NCI-H82 treated with DMSO at 0.1 percent for 48 hours (cell line): ENCODE measurements around the gene TOP1.
A peak's percentile ranks its signal among the peaks of the same experiment; 100 is the strongest.
"Not testable (repeated sequence)": the region's sequence is repeated elsewhere in the genome, so short reads cannot be mapped to it uniquely, and the experiment has no call there.

Source experiments
- DNase-seq: peaks from one replicate; lab custom pipeline; 2025; ENCODE audit not compliant: unreplicated experiment; lab: John Stamatoyannopoulos, UW

Gene TOP1

DNA sequence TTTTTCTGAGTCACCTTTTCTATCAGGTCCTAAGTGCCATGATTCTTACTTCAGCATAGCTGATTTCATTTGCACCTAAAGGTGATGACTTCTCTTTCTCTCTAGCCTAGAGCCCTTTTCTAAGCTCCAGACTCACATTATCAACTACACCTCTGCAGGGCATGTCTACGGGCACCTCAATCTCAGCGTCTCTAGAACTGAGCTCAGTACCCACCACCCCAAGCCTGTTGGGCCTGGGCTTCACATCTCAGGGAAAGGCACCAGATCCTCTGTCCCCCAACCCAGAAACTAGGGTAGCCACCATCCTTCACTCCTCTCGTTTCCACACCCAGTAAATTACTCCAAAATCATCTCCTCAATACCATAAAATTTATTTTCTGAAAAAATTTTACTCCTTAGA, 98.1 kb downstream of the TOP1 start:
- no peak for DNase-seq

DNA sequence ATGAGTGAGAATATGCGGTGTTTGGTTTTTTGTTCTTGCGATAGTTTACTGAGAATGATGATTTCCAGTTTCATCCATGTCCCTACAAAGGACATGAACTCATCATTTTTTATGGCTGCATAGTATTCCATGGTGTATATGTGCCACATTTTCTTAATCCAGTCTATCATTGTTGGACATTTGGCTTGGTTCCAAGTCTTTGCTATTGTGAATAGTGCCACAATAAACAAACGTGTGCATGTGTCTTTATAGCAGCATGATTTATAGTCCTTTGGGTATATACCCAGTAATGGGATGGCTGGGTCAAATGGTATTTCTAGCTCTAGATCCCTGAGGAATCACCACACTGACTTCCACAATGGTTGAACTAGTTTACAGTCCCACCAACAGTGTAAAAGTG, 99.7 kb downstream of the TOP1 start:
- not testable (repeated sequence) for DNase-seq

DNA sequence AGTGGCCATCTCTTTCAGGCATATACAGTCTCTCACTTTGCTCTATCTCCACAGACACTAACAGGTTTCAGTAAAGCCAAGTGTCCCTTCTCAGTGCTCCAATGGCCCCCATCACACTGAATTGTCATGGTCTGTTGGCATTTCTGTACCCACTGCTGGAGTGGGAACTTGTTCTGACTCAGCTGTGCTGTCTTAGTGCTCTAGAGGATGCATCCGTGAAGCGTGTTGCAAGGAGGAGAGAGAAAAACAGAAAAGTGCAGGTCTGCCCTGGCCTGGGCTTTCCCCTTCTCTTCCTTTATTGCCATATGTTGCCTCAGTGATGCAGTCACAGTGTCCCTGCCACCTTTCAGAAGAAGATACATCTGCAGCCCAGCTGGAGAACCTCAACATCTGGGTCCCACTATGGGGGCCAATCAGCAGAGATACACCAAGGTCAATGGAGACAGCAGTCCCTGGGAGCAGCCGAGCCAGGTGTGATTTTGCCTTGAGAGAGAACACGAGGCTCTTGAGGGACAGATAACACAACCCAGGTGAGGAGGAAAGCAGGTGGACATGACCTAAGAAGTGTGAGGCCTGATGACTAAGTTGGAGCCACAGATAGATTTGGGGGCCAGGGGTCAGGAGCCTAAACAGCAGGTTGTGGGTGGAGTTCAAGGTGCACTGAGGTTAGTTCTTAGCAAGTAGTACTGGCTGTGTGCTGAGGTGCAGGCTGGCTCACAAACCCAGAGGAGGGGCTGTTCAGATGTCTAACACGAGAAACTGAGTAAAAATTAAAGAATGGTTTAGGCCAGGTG, 103.2 kb downstream of the TOP1 start:
- DNase-seq: no peak

DNA sequence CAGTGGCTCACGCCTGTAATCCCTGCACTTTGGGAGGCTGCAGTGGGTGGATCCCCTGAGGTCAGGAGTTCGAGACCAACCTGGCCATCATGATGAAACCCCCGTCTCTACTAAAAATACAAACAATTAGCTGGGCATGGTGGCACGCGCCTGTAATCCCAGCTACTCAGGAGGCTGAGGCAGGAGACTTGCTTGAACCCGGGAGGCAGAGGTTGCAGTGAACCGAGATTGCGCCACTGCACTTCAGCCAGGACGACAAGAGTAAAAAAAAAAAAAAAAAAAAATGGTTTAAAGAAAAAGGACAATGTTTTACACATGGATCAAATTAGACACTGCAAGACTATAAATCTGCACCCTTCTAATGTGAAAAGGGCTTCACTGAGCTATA, 103.8 kb downstream of the TOP1 start:
- DNase-seq: not testable (repeated sequence)

DNA sequence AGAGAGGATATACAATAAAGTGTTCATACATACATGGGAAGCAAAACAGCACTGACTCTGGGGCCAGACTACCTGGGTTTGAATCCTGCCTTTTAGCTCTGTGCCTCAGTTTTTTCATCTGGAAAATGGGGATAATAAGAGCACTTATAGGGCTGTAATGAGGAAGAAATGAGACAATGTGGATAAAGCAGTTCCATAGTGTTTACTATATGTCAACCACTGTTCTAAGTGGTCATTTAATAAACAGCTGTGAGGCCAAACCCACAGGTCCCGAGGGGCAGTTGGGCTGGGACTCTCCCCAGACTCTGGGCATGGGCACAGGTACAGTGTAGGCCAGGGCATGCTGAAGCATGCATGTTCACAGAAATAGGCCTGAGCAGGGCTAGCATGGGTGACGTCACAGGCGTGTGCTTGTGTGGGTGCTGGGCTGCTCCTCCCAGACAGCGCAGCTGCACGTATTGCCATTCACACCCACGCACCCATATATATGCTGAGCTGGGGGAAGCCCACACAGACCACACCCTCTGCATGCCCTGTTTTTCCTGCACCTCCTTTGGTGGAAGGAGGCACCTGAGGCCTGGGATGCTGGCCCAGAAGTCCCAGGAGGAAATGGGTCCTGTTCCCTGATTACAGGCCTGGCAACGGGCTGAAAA, 105.2 kb downstream of the TOP1 start:
- DNase-seq: no peak

DNA sequence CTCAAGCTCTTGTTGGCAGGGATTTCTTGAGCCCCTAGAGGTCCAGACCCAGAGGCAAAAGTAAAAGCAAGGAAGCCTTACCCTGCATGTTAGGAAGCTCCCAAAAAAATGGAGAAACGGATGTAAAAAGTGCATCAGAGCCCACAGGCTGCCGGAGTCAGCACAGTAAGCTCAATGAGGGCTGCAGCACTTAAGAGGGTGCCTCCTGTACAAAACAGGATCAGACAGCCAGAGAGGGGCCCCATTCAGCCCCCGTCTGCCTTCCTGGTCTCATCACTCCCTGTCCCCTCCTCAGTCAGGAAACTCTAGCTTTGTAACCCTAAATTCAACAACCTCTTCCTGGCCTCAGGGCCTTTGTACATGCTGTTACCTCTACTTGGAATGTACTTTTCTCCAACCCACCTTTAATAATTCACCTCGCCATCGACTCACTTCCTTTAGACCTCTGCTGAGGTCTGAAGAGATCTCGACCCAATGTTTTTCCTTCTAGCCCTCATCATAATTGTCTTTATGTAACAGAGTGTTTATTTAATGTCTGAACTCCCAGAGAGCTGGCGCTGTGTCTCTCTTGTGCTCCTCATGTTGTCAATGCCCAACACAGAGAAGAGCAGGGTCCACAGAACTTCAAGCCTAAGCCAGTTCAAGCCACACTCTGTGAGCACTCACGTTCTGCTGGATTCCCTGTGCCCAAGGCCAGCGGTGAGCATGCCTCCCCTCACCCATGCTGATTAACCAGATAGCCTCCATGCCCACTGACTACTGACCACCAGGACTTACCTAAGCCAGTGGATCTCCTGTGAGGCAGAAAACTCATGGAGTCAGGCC, 106.0 kb downstream of the TOP1 start:
- no peak for DNase-seq

DNA sequence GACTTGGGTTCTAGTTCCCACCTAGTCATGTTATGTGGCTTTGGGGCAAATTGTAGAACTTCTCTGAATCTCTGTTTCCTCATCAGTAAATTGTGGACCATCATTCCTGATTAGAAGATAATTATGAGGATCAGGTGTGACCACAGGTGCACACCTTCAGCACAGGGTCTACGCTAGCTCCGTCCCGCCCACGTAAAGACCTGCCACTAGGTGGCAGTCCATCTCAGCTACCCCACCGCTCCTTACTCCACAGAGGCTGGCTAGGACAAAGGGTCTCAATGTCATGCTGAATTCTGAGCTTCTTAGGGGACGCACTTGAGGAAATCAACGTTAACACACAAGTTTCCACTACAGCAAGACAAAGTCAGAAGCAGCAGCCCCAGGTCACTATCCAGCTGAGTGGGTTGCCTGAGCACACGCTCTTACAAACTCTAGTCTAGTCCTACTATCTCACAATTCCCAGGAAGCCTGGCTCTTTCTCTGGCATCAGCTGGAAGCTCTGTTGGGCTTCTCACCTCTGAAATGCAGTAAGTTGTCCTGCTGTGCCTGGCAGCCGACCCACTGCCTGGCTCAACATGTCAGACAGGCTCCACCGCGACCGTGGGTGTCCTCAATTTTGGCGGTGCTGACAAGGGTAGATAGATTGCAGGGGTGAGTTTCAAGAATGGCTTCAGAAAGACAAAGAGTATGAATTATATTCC, 106.7 kb downstream of the TOP1 start:
- peak; percentile 27 for DNase-seq

DNA sequence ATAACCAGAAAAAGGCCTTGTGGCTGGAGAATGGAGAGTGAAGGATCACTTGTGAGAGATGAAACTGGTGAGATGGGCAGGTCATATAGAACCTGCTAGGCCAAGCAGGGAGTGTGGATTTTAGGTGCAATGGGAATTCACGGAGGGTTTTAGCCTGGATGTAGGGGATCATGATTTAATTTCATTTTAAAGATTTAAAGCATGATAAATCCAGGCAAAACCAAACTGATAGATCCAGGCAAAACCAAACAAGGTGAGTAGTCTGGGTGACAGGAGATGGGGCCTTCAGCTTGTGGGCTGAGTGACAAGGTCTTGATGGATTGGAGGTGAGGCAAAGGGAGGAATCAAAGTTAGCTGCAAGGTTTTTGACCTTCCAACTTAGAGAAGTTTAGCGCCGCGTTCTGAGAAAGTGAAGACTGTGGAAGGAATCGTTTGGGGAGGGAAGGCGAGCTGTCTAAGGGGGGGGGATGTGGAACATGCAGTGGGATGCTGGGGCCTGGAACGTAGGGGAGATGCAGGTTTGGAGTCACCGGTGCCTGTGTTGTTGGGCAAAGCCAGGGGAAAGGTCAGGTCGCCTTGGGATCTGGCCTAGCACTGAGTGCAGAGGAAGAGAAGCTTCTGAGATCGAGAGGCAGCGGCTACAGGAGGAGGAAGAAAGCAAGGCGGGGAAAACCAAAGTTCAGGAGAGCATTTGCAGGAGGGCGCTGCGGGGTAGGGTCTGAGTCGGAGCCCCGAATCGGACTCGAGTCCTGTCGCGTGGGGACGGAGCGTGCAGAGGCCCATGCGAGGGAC, 107.5 kb downstream of the TOP1 start:
- DNase-seq: no peak

DNA sequence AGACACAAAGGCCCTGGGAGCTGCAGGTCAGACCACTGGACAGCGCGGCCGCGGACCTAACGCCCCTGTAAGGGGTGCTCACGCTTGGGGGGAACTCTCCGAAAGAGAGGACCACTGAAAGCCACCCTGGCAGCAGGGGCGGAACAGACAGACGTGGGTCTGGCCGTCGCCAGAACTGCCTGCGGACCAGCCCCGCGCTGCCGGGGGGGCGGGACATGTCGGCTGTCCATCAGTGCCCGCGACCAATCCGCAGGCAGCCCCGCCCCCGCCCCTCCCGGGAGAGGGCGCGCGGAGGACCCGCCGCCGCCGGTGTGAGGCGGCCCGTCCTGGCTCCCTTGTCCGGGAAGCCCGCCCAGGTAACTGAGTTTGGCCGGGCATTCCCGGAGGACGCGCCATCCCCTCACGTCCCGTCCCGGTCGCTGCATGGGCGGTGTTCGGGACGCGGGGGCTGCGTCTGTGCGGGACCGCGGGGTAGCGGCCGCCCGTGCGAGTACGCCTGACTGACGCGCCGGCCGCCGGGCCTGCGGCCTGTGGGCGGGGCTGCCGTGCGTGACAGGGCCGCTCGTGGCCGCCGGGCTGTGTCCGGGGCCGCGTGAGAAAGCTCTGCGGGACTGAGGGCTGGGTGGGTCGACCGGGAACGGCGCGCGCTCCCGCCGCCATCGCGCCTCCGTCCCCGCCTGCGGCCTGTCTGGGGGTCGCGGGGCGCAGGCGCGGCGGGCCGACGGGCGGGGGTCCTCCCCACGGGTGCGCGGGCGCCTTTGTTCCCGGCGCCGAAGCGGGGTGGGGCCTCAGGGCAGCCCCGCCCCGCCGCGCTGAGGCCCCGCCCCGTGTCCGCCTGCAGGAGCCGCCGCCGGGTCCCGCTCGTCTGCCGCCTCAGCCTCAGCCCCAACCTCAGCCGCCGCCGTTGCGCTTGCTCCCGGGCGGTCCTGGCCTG, 108.3 kb downstream of the TOP1 start, which contains the start of gene PLCG1:
TSS of gene PLCG1 (plus strand) at position 864 of the 934 bp plus-strand sequence. CDS start 99 bp downstream, outside the sequence.
- DNase-seq: peak; percentile 60

DNA sequence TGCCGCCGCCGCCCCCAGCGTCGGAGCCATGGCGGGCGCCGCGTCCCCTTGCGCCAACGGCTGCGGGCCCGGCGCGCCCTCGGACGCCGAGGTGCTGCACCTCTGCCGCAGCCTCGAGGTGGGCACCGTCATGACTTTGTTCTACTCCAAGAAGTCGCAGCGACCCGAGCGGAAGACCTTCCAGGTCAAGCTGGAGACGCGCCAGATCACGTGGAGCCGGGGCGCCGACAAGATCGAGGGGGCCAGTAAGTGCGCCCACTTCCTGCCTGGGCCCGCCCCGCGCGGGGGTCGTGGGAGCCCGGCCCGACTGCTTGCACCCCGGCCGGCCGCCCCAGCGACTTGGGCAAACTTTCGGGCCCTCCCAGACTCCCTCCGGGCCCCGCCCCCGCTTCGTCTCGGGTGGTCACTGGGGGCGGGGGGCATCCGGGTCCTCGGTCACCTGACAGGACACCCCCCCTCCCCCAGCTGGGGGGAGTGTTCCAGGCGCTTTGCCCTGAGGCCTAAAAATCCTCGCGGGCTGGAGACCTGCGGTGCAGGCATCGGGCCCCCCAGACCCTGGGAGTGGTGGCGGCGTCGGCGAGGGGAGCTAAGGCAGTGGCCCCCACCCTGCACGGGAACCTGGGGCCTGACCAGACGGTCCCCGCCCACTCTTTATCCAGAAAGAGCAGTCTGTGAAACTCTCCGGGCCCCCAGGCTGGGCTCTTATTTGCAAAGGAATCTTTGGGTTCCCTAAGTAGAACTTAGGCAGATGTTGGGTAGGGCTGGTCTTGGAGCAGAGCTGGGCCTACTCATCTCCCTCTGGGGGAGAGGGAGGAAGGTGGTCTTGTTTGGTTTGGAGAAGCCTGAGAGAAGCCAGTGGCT, 109.2 kb downstream of the TOP1 start:
- no peak for DNase-seq

DNA sequence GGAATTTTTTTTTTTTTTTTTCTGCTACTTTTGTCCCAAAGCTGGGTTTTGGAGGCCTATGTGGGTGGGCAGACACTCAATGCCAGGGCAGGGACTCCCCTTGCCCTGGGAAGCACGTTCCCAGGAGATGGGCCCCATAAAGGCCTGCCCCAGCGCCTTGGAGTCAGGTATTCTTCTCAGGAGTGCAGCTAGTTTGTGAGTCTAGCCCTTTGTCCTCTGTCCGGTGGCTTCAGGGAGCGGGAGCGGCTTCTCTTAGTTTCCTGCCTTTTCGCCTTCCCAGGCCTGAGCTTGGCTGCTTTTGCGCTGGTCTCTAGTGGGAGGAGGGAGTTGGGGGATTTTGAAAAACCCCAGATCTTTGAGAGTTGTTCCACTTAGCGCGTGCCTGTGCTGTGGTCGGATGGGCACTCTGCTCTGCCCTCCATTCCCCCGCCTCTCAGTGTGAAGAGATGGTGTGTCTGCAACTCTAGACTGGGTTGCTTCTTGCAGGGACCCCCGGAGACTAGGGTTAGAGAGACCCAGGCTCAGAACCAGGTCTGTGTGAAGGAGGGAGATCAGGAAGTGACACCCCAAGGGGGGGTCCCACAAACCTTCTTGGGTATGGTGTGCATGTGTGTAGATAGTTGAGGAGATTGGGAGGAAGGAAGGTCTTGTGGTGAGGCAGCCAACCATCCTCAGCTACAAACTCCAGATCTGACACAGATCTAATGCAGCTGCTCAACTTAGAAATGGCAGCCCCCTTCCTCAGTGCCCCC, 110.0 kb downstream of the TOP1 start:
- DNase-seq: no peak

DNA sequence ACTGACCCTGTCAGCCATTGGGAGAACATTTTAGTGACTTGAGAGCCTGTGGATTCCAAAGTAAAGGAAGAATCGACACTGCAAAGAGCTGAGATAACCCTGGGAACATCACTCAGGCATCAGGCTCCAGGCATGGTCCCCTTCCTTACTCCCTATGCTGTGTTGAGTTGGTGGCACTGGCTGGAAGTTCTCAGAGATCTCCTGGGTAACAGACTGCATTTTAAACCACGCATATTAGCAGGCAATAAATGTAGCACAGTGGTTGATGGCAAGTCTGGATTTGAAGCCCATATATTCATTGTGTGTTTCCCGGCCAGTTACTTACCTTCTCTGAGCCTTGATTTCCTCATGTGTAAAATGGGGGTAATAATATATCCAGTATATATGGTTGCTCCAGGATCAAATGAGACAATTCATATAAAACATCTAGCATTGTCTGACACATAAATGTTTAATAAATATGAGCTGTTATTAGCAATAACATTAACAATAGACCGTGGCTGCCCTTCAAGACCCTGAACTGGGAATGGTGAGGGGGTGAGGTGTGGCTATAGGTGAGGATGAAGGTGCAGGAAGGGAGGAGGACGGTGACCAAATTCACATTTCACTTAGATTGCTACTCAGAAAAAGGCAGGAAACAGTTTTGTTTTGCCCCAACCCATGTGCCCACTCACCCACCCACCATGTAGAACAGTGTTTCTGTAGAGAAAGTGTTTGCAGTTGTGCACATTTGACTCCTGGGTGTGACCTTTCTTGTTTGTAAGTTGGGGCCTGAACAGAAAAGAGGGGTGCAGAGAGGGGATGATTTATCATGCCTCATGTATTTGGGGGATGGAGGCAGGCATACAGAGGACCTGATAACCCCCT, 110.8 kb downstream of the TOP1 start:
- no peak for DNase-seq

DNA sequence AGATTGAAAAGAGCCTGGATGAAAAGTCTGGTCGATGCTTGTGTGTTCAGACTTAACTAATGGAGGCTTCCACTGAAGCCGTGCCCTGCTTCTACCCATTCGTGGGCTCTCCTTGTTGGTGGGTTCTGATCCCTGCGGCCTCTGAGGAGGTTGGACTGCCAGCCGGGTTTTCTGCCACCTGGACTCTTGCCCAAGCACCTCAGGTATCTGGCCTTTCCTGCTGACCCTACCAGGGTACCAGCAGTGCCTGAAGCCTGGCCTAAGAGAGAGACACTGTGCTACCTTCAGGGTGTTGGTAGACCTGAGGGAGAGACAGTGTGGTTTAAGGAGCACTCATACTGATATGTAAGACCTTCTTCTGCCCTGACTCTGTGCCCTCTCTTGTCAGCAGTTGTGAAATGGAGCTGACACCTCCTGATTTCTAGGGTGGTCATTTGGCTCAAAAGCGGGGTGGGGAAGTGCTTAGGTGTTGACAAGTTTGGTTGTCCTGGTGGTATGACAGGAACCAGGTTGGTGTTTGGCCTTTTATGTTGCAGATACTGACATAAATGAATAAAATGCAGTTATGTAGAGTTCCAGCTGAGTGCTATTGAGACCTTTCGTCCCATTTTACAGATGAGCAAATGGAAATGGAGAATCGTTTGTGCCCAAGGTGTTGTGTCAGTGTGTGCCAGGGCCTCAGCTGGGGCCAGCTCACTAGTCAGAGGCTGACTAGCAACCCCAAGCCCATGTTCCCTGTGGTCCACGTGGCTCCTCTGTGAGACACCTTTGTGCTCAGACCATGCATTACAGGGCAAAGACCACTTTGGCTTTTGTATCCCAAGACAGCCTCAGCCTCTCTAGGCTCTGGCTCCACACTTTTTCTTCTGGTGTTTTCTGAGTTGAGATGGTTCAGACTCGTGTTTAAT, 111.9 kb downstream of the TOP1 start:
- DNase-seq: no peak

DNA sequence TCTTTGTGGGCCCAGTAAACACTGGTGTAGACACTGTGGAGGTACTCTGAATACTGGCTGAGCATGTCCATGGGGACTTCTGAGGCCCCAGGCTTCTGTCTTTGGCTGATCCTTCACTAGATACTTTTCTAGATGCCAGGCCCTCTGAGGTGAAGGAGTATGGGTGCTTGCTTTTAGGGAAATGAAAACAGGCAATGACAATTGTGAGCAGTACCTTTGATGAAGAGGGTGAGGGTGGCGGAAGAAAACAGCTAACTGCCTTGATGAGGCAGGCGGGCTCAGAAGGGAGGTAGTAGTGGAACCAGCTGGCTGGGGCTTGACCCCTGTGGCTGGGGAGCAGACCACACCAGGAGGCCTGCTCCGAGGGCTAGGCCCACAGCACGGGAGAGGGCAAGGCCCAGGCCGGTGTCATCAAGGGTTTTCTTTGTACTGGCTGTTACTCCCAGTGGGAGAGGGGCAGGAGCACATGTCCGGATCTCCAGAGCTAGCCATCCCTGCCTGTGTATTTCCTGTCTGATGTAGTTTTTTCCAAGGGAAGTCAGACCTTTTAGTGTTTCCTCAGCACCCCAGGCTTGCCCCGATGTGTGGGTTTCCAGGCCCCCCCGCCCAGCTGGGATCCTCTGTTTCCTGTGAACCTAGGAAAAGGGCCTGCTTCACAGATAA, 112.7 kb downstream of the TOP1 start:
- no peak for DNase-seq

DNA sequence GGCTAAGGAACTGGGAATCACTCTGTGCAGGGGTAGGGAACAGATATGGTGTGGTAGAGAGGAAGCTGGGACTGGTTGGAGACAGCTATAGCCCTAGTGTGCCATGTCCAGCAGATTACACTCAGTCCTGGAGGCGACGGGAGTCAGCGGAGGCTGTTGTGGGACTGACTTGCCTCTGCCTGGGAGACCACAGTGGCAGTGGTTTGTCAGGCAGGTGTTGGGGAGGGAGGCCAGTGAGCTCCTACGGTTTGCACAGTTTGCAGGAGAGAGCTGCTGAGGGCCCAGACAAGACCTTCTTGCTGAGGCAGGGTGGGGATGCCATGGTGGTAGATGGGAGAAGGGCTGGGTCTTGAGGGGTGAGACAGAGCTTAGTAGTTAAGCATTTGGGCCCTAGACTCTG, 113.6 kb downstream of the TOP1 start:
- no peak for DNase-seq
